Inflammatory macrophage treated with lipopolysaccharide for 4 hours (primary cell): ENCODE results near the gene HNF4A.
A peak's percentile ranks its signal among the peaks of the same experiment; 100 is the strongest.

ENCODE experiments used
- DNase-seq: peaks from one replicate; pipeline ENCODE4 v3.0.0-alpha.2; 2020

Gene HNF4A

DNA sequence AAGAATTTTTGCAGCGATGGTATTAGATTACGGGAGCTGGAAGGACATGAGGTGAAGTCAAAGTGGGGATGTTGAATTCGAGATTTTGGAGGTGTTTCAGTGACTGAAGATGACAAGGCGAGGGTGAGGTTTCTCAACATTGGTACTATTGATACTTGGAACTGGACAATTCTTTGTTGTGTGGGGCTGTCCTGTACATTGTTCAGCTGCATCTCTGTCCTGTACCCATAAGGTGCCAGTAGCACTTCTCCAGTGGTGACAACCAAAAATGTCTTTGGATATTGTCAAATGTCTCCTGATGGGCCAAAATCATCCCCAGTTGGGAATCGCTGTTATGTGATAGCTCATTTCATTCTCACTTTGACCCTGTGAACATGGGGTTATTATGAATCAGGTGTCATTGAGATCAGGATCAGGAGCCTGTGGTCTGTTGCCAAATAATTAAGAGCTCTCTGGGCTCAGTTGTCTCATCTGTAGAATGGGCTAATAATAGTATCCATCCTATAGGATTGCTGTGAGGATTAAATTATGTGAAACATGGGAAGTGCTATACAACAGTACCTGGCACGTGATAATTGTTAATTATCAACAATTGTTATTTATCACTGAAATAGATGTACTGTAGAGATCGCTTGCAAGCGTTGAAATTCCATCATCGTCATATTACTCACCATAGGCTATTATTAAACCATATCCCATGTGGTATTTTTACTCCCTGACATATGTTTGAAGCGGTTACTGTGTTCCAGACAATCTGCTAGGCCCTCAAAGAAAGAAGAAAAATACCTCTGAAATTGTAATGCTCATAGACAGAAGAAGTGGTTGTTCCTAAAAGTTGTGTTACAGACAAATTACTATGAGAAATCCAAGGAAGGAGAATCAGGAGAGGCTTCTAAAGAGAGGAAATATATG is 71.6 kb downstream of the HNF4A start:
- DNase-seq: no peak

DNA sequence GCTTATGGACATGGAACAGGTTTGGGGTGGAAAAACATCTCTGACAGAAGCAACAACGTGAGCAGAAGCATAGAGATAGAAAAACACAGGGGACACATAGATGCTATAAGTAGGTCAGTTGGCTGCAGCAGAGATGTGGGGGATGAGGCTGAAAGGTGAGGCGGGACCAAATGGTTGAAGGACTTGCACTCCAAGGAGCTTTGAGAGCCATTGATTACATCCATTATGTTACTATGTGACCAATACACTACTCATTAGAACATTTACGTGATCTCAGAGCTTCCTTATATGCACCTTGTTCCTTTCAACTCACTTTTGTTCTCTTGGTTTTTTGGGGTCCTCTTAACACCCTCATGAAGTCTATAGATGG is 72.3 kb downstream of the HNF4A start:
- no peak for DNase-seq

DNA sequence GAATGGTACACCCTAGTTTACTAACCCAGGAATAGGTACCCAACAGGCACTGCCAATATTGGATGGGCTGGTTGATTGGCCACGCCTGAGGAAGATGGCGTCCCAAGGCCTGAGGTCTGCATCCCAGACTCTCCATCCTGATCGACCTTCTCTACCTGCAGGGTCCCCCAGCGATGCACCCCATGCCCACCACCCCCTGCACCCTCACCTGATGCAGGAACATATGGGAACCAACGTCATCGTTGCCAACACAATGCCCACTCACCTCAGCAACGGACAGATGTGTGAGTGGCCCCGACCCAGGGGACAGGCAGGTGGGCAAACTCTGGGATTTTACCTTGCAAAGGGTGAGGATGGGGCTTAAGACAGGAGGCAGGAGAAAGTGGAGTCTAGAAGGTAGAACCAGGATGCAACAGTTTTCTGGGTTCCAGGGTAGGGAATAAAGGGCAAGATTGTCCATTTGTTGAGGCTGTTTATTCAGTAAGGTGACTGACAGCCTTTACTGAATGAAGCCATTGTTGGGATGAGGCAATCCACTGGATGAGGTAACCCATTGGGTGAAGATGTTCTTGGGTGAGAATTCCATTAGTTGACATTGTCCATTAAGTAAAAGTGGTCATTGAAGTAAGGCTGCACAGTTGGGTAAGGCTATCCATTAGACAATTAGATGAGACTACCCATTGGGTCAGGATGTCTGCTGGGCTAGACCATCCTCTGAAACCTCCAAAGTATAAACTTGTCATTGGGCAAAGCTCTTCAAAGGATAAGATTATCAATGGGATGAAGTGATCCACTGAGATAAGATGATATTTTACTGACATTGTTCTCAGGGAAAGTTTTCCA is 72.9 kb downstream of the HNF4A start:
- no peak for DNase-seq

DNA sequence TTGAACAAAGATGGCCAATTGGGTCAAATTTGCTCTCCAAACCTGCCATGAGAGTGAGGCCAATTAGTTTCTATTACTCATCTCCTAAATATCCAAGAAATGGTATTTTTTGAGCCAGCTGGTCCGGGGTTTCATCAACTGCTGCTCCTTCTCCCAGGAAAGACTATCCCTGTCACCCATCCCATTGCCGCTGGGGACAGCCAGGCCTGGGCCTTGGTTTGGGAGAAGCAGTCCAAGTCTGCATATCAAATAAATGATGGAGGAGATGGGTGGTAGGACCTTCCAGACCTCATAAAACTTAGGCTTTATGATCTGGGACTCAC is 73.5 kb downstream of the HNF4A start:
- DNase-seq: no peak

DNA sequence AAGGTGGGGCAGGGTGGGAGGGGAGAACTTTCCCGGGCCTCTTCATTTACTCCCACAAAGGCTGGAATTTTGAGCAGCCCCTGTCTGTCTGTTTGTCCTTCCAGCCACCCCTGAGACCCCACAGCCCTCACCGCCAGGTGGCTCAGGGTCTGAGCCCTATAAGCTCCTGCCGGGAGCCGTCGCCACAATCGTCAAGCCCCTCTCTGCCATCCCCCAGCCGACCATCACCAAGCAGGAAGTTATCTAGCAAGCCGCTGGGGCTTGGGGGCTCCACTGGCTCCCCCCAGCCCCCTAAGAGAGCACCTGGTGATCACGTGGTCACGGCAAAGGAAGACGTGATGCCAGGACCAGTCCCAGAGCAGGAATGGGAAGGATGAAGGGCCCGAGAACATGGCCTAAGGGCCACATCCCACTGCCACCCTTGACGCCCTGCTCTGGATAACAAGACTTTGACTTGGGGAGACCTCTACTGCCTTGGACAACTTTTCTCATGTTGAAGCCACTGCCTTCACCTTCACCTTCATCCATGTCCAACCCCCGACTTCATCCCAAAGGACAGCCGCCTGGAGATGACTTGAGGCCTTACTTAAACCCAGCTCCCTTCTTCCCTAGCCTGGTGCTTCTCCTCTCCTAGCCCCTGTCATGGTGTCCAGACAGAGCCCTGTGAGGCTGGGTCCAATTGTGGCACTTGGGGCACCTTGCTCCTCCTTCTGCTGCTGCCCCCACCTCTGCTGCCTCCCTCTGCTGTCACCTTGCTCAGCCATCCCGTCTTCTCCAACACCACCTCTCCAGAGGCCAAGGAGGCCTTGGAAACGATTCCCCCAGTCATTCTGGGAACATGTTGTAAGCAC is 74.1 kb downstream of the HNF4A start:
- no peak for DNase-seq

DNA sequence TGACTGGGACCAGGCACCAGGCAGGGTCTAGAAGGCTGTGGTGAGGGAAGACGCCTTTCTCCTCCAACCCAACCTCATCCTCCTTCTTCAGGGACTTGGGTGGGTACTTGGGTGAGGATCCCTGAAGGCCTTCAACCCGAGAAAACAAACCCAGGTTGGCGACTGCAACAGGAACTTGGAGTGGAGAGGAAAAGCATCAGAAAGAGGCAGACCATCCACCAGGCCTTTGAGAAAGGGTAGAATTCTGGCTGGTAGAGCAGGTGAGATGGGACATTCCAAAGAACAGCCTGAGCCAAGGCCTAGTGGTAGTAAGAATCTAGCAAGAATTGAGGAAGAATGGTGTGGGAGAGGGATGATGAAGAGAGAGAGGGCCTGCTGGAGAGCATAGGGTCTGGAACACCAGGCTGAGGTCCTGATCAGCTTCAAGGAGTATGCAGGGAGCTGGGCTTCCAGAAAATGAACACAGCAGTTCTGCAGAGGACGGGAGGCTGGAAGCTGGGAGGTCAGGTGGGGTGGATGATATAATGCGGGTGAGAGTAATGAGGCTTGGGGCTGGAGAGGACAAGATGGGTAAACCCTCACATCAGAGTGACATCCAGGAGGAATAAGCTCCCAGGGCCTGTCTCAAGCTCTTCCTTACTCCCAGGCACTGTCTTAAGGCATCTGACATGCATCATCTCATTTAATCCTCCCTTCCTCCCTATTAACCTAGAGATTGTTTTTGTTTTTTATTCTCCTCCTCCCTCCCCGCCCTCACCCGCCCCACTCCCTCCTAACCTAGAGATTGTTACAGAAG is 75.0 kb downstream of the HNF4A start:
- no peak for DNase-seq

DNA sequence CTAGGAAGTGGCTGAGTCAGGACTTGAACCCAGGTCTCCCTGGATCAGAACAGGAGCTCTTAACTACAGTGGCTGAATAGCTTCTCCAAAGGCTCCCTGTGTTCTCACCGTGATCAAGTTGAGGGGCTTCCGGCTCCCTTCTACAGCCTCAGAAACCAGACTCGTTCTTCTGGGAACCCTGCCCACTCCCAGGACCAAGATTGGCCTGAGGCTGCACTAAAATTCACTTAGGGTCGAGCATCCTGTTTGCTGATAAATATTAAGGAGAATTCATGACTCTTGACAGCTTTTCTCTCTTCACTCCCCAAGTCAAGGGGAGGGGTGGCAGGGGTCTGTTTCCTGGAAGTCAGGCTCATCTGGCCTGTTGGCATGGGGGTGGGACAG is 75.6 kb downstream of the HNF4A start:
- no peak for DNase-seq

DNA sequence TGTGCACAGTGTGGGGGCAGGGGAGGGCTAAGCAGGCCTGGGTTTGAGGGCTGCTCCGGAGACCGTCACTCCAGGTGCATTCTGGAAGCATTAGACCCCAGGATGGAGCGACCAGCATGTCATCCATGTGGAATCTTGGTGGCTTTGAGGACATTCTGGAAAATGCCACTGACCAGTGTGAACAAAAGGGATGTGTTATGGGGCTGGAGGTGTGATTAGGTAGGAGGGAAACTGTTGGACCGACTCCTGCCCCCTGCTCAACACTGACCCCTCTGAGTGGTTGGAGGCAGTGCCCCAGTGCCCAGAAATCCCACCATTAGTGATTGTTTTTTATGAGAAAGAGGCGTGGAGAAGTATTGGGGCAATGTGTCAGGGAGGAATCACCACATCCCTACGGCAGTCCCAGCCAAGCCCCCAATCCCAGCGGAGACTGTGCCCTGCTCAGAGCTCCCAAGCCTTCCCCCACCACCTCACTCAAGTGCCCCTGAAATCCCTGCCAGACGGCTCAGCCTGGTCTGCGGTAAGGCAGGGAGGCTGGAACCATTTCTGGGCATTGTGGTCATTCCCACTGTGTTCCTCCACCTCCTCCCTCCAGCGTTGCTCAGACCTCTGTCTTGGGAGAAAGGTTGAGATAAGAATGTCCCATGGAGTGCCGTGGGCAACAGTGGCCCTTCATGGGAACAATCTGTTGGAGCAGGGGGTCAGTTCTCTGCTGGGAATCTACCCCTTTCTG is 76.2 kb downstream of the HNF4A start:
- no peak for DNase-seq

DNA sequence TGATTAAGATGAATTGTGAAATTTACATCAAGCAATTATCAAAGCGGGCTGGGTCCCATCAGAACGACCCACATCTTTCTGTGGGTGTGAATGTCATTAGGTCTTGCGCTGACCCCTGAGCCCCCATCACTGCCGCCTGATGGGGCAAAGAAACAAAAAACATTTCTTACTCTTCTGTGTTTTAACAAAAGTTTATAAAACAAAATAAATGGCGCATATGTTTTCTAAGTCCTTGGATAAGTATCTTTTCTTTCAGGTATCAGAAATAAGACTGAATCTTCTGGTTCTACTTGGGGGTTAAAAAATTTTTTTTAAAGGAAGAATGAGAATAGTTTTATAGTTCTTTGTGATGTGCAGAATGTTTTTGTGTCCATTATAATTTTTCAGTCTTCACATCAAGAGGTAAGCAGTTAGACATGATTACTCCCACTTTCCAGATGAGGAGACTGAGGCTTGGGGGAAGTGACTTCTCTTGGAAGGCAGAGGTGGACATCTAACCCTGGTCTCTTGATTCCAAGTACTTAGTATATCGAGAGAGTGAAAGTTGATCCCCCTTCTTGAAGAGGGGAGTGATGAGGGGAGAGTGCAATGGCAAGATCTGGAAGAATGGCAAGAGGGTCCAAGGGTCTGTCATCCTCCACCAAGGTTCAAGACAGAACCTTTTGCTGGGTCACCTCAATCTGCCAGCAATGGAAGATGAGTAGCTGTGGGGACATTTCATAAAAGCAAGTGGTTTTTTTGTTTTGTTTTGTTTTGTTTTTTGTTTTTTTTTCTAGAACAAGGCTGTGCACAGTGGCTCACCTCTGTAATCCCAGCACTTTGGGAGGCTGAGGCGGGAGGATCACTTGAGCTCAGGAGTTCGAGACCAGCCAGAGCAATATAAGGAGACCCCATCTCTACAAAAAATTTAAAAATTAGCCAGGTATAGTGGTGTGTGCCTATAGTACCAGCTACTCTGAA is 77.4 kb downstream of the HNF4A start:
- no peak for DNase-seq

DNA sequence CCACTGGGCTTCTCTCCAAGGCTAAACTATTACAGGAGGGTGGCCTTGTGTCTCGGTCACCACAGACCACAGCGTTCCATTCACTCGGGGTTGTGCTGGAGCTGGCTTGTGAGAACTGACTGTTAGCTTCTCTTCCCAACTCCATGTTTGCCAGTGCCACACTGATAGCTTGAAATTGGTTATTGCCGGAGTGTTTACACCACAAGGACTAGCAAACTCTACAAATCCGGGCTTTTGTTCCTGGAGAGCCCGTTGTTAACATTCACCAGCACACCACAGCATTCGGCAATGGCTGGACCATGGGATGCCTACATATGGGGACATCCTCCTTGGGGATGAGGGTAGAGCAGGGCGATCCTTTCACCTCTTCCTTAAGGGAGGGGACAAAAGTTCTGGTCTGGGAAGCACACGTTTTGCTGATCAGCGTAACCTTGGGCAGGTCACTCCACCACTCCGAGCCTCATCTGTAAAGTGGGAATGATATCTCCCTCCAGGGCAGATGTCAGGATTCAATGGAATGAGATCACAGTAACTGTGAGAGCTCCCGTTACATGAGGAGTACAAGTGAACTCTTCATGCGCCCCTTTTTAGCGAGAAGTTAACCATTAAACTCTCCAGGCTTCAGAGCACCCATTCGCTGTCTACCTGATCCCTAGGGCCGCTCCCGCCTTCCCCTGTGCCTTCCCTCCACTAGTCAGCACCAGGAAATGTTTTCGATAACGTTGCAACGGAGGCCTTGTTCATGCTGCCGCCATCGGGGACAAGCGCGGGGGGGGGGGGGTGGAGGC is 78.4 kb downstream of the HNF4A start:
- no peak for DNase-seq

DNA sequence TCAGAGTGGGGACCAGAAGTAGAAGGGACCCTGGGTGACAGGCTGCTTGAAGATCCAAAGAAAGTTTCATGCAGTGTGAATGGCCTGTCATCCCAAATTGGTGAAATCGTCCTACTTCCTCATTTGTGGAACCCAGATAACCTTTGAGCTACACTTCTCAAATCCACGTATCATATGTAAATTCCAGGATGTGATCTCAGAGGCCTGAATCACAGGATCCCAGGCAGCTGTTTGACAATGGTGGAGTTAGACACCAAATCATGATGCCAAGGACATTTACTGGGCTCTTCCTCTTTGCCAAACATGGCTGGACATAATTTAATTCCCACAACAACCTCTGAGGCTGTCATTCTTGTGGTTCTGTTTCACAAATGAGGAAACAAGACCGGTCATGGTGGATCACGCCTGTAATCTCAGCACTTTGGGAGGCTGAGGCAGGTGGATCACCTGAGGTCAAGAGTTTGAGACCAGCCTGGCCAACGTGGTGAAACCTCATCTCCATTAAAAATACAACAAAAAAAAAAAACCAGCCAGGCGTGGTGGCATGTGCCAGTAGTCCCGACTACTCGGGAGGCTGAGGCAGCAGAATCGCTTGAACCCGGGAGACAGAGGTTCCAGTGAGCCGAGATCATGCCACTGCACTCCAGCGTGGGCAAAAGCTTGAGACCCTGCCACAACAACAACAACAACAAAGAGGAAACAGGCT is 80.3 kb downstream of the HNF4A start:
- DNase-seq: peak; percentile 78

DNA sequence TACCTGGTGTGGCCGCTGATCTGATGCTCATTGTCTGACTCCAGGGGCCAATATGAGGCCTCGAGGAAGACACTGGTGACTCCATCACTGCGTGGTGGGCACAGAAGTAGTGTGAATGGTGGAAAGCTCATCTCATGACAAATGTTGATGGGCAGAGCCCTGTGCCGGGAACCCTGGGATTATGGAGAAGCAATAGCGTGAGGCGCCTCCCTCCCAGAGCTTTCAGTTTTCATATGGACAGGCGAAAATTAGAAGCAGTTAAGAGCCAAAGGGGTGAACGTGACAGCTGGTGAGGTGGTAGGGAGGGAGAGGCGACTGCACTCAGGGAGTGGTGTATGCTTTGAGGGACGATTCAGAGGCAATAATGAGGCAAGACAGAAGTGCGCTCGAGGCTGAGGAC is 80.9 kb downstream of the HNF4A start:
- DNase-seq: no peak

DNA sequence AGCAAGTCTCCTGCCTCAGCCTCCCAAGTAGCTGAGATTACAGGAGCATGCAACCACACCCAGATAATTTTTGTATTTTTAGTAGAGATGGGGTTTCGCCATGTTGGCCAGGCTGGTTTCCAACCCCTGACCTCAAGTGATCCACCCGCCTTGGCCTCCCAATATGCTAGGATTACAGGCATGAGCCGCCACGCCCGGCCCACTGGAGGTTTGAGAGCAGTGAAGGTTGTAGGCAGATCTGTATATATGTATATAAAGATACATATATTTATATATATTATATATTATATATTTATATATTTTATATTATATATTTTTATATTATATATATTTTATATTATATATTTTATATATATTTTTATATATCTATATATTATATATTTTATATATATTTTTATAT is 82.0 kb downstream of the HNF4A start:
- DNase-seq: no peak

DNA sequence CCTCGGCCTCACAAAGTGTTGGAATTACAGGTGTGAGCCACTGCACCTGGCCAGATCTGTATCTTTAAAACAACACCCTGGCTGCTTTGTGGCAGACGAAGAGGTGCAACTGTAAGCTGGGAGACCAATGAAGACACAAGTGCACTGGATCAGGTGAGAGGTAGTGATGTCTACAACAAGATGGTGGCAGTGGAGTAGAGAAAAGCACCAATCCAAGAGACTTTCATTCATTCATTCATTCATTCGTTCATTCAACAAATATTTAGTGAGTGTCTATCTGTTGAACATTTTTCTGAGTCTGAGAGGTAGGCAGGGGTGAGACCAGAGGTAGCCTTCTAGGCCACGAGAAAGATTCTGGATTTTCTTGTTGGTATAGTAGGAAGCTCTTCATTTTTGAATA is 83.3 kb downstream of the HNF4A start:
- no peak for DNase-seq

DNA sequence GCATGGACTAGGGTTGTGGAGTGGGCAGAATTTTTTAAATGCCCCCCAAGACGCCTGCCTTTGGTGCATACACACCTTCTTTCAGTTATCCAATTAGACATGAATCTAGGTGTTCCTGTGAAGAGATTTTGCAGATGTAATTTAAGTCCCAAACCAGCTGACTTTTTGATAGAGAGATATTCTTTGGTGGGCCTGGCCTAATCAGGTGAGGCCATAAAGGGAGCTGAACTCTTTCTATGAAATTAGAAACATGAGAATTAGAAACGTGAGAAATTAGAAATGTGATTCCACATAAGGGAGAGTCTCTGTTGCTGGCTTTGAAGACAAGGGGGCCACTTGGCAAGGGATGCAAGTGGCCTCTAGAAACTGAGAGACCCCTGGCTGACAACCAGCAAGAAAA is 83.8 kb downstream of the HNF4A start:
- DNase-seq: no peak

DNA sequence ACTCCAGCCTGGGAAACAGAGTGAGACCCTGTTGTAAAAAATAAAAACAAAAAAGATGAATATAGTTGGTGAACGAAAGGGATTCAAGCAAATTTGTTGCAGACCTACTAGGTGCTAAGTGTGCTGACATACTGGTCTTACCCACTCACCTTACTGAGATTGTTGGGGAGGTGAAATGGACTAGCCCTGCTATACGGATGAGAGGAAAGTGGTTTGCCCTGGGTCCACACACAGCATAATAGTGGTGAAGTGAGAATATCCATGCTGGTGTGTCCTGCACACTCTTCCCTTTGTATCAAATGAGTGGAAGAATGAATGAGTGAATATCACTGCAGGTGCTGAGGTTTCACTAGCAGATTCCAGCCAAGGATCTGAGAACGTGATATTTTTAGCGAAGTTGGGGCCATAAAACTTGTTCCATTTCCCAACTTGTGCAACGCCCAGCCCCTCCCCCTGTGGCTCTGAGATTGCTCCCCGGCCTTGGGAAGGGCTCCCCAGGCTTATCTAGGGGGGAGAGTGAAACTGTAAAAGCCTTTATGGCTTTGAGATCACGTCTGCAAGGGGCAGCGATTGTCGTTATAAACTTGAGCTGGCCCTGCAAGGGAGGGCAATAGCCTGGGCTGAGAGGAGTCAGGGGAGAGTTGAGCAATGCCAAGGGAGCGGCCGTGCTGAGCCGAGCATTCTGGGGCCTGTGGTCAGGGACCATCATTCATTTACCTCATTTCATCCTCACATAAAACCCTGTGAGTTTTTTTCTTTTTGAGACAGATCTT is 87.0 kb downstream of the HNF4A start:
- peak; percentile 10 for DNase-seq

DNA sequence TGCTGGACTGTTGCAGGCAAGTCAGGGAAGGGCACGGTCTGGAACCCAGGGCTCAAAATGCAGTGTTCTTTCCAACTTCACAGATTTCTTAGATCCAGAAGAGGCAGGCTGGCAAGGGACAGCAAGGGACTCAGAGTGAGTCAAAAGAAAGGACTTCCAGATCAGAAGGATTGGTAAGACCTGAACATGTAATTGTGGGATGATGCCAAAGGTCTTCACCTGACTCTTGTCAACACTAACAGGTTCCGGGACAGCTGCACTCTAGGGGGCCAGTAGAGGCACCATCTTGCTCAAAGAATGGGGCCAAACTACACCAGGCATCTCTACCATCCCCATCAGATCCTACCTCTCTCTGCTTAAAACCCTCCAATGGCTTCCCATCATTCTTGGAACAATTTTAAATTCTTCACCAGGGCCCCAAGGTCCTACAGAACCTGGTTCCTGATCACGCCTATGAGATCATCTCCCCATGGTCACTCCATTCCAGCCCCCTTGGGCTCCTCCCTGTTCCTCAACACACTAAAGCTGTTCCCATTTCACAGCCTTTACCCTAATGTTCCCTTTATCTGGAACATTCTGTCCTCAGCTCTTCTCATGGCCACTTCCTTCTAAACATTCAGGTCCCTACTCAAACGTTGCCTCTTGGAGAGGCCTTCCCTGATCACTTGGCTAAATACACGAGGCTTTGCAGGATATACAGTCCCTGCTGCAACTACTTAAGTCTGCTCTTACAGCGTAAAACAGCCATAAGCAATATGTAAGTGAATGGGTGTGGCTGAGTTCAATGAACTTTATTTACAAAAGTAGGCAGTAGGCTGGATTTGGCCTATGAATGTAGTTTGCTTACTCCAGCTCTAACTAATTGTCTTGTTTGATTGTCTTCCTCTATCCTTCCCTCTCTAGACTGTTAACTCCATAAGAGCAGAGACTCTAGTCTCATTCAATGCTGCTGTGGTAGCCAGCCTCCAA is 90.5 kb downstream of the HNF4A start:
- DNase-seq: no peak
